OCI-LY3 (cell line): ENCODE data around the gene UNC5CL.

ENCODE experiments used
- H2AFZ ChIP-seq: fragments of 200-600, 300-600 bp; shearing (Covaris generic); 2 replicates; pipeline ENCODE4 v1.6.0; 2014; ENCODE audit warnings: antibody characterized with exemption, low read depth, low read length
- H3K27ac ChIP-seq: fragments of 200-600, 300-600 bp; sonication (generic); 2 replicates; pipeline ENCODE4 v1.5.1; 2014; ENCODE audit warnings: mild to moderate bottlenecking, low read length, moderate library complexity, mixed read lengths
- H3K27me3 ChIP-seq: fragments of 200-600, 300-600 bp; sonication (generic); 2 replicates; pipeline ENCODE4 v1.6.1; 2014; ENCODE audit warnings: low read depth, low read length, mixed read lengths
- H3K36me3 ChIP-seq: fragments of 200-600, 300-600 bp; sonication (generic); replicated peaks from 2 replicates; pipeline ENCODE3; 2014; ENCODE audit warnings: low read depth, low read length, mixed read lengths
- H3K4me1 ChIP-seq: fragments of 300-600, 200-600 bp; sonication (generic); 2 replicates; pipeline ENCODE4 v1.6.1; 2014; ENCODE audit warnings: low read length, mixed read lengths
- H3K4me2 ChIP-seq: fragments of 200-600, 300-600 bp; sonication (generic); 2 replicates; pipeline ENCODE4 v1.6.1; 2014; ENCODE audit warnings: low read length, mixed read lengths
- H3K4me3 ChIP-seq: fragments of 300-600, 200-600 bp; sonication (generic); 2 replicates; pipeline ENCODE4 v1.5.1; 2014; ENCODE audit warnings: antibody characterized with exemption, mild to moderate bottlenecking, low read length, moderate library complexity
- H3K79me2 ChIP-seq: fragments of 300-600, 200-600 bp; shearing (Covaris generic); 2 replicates; pipeline ENCODE4 v1.6.1; 2014; ENCODE audit warnings: mild to moderate bottlenecking, low read length, mixed read lengths
- H3K9ac ChIP-seq: fragments of 300-600, 200-600 bp; shearing (Covaris generic); 2 replicates; pipeline ENCODE4 v1.6.0; 2014; ENCODE audit warnings: mild to moderate bottlenecking, low read length, moderate library complexity
- H3K9me3 ChIP-seq: fragments of 200-600, 300-600 bp; shearing (Covaris generic); 2 replicates; pipeline ENCODE4 v1.6.1; 2014; ENCODE audit warnings: low read length, mixed read lengths; ENCODE audit not compliant: insufficient read depth
- H4K20me1 ChIP-seq: fragments of 200-600, 300-600 bp; sonication (generic); 2 replicates; pipeline ENCODE4 v1.6.1; 2016; ENCODE audit warnings: low read length, mixed read lengths; ENCODE audit not compliant: insufficient read depth
- CTCF ChIP-seq: fragments of 200-600, 300-600 bp; sonication (generic); IDR thresholded peaks from 2 replicates; pipeline ENCODE4 v1.5.1; 2014; ENCODE audit warnings: antibody characterized with exemption, low read length, low read depth
- EZH2phosphoT487 ChIP-seq: fragments of 200-600 bp; shearing (Covaris generic); IDR thresholded peaks from 2 replicates; pipeline ENCODE4 v1.6.1; 2018; ENCODE audit warnings: antibody characterized with exemption, mixed run types, low read depth

Gene UNC5CL

GRCh38 chr6:41077536-41077935, 38.5 kb upstream of the UNC5CL start:
- Histone ChIP-seq H3K4me2 (no peak overlapping the region), H3K79me2 (peaks cover 85% of the 10 kb centered on the region), H3K4me3 (no peak overlapping the region), H3K27ac (no peak overlapping the region), H3K4me1 (peaks cover 23% of the 10 kb centered on the region), H3K36me3 (peaks cover 33% of the 10 kb centered on the region), H4K20me1 (peaks cover 46% of the 10 kb centered on the region), H3K9ac (no peak overlapping the region), H3K27me3 (no peaks in the 10 kb centered on the region), H3K9me3 (no peaks in the 10 kb centered on the region), H2AFZ (no peak overlapping the region)
- TF ChIP-seq EZH2phosphoT487 (no peak), CTCF (no peak)

- Histone ChIP-seq H3K27ac (no peak overlapping the region), H3K79me2 (peaks cover 80% of the 10 kb centered on the region), H3K4me2 (no peak overlapping the region), H3K9me3 (no peaks in the 10 kb centered on the region), H3K36me3 (peaks cover 24% of the 10 kb centered on the region), H3K4me1 (peaks cover 26% of the 10 kb centered on the region), H3K4me3 (no peak overlapping the region), H4K20me1 (peaks cover 37% of the 10 kb centered on the region), H2AFZ (no peak overlapping the region), H3K27me3 (no peaks in the 10 kb centered on the region), H3K9ac (no peak overlapping the region)
- TF ChIP-seq EZH2phosphoT487, result no peak
- no peak for TF ChIP-seq CTCF
Measured at GRCh38 chr6:41075651-41076626, 36.9 kb upstream of the UNC5CL start.

GRCh38 chr6:41074692-41075436, 35.8 kb upstream of the UNC5CL start:
- peaks cover 37% of the 10 kb centered on the region for H4K20me1 ChIP-seq
- H3K4me3 ChIP-seq, result peak overlapping the region; percentile 77
- no peak for TF ChIP-seq EZH2phosphoT487
- no peak for TF ChIP-seq CTCF
- H3K36me3 ChIP-seq, result peaks cover 19% of the 10 kb centered on the region
- H3K79me2 ChIP-seq, result peaks cover 77% of the 10 kb centered on the region
- peak overlapping the region; percentile 96 for H3K4me2 ChIP-seq
- peak overlapping the region; percentile 92; the same call in 1 of the 2 replicates for H3K27ac ChIP-seq
- H3K9ac ChIP-seq, result peak overlapping the region; percentile 97; the same call in 1 of the 2 replicates
- peaks cover 31% of the 10 kb centered on the region for H3K4me1 ChIP-seq
- H2AFZ ChIP-seq, result no peak overlapping the region
- H3K27me3 ChIP-seq, result no peaks in the 10 kb centered on the region
- no peaks in the 10 kb centered on the region for H3K9me3 ChIP-seq
